ENCODE measurements around the gene CD2. TPM values are rescaled to one million over a fixed set of nuclear protein-coding genes. Genes with fewer than 3 reads are reported as not detected.

CD2 gene
- total and polyA plus RNA-seq, 2 of the 8 experiments (the other 6 are each of a cell fraction or from before 2014, with no cell fraction given) = not detected

GRCh38 chr1:116732726-116733125 lies 21.5 kb upstream of the CD2 start (continued):
- TF ChIP-seq RAD21 (IDR thresholded peaks at IDR 0.05 in 1 of 2, conservative IDR thresholded peaks at IDR 0.05 in 1 of 2; ENCODE audit: low read depth in 2 of 2, low read length in 2 of 2) = no peak
- no peak for TF ChIP-seq TBP (IDR thresholded peaks at IDR 0.05; ENCODE audit: low read depth, low read length)
- TF ChIP-seq ZNF274 (IDR thresholded peaks at IDR 0.05; ENCODE audit: borderline replicate concordance, extremely low read depth, low read length) = no peak
- TF ChIP-seq SIRT6 (IDR thresholded peaks at IDR 0.05; ENCODE audit: low read length) = no peak
- no peak for TF ChIP-seq GTF2F1 (IDR thresholded peaks at IDR 0.05; ENCODE audit: borderline replicate concordance, low read depth, low read length)
- TF ChIP-seq CTBP2 (IDR thresholded peaks at IDR 0.05; ENCODE audit: borderline replicate concordance, insufficient read depth, insufficient read length, low read length) = no peak
- no peak for TF ChIP-seq YY1 (IDR thresholded peaks at IDR 0.05; ENCODE audit: low read depth, low read length)
- no peak for TF ChIP-seq FOSL1 (IDR thresholded peaks at IDR 0.05; ENCODE audit: insufficient read depth, low read depth, low read length)

Data from H1 (cell line).